ENCODE measurements around the gene NLRC5.
"Not testable (repeated sequence)": the region's sequence is repeated elsewhere in the genome, so short reads cannot be mapped to it uniquely, and the experiment has no call there.

Gene NLRC5

DNA sequence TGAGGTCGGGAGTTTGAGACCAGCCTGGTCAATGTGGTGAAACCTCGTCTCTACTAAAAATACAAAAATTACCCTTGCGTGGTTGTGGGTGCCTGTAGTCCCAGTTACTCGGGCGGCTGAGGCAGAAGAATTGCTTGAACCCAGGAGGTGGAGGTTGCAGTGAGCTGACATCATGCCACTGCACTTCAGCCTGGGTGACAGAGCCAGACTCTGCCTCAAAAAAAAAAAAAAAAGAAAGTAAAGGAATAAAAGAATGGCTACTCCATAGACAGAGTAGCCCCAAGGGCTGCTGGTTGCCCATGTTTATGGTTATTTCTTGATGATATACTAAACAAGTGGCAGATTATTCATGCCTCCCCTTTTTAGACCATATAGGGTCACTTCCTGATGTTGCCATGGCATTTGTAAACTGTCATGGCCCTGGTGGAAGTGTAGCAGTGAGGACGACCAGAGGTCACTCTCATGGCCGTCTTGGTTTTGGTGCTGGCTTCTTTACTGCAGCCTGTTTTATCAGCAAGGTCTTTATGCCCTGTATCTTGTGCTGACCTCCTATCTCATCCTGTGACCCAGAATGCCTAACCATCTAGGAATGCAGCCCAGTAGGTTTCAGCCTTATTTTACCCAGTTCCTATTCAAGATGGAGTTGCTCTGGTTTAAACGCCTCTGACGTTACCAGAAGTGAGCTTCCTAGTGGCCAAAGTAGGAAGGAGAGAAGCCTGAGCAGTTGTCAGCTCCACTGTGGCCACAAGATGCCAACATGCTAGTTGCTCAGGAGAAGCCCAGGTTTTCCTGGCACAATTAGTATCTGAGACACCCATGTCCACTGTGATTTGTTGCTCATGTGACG is 120.1 kb downstream of the NLRC5 start:
- not testable (repeated sequence) for DNase-seq (ENCODE audit: low spot score in 2 of 2); ATAC-seq; H3K9me3 Mint-ChIP-seq; H3K4me3 Mint-ChIP-seq; H3K27ac Mint-ChIP-seq; H3K36me3 Mint-ChIP-seq
- peaks cover 19% of the 10 kb centered on the region for H3K4me1 Mint-ChIP-seq

DNA sequence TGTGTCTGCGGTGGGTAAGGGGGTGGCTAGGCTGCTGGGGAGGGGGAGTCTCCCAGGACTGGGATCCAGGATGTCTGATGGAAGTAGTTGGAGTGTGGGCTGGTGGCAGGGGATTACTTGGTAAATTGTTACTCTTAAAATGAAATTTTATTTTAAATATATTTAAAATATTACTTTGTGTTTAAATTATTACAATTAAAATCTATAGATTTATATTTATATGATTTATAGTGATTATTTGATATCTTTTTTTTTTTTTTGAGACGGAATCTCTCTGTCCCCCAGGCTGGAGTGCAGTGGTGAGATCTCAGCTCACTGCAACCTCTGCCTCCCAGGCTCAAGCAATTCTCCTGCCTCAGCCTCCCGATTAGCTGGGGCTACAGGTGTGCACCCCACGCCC is 121.6 kb downstream of the NLRC5 start:
- ATAC-seq (no peak), DNase-seq (ENCODE audit: low spot score in 2 of 2) (no peak)
- no peak overlapping the region for H3K4me3 Mint-ChIP-seq
- H3K36me3 Mint-ChIP-seq: no peaks in the 10 kb centered on the region
- H3K9me3 Mint-ChIP-seq: no peaks in the 10 kb centered on the region
- no peak overlapping the region for H3K27ac Mint-ChIP-seq
- peaks cover 10% of the 10 kb centered on the region for H3K4me1 Mint-ChIP-seq

DNA sequence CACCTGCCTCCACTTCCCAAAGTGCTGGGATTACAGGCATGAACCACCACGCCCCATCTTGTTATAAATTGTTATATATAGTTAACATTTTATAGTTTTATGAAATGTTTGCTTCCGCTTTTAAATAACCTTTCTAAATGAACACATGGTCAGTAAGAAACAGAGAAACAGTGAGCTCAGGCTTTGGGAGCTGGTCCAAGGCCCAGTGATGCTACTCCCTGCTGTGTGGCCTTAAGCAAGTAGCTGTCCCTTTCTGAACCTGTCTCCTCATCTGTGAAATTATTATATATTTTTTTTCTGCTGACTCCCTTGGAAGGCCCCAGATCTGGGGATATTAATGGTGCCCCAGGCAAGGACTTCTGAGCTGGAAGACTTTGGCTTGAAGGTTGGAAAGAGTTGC is 122.1 kb downstream of the NLRC5 start:
- Mint-ChIP-seq H3K27ac (no peak overlapping the region), H3K9me3 (no peaks in the 10 kb centered on the region), H3K36me3 (no peaks in the 10 kb centered on the region), H3K4me3 (no peak overlapping the region), H3K4me1 (peaks cover 5% of the 10 kb centered on the region)
- no peak for DNase-seq (ENCODE audit: low spot score in 2 of 2)
- no peak for ATAC-seq

DNA sequence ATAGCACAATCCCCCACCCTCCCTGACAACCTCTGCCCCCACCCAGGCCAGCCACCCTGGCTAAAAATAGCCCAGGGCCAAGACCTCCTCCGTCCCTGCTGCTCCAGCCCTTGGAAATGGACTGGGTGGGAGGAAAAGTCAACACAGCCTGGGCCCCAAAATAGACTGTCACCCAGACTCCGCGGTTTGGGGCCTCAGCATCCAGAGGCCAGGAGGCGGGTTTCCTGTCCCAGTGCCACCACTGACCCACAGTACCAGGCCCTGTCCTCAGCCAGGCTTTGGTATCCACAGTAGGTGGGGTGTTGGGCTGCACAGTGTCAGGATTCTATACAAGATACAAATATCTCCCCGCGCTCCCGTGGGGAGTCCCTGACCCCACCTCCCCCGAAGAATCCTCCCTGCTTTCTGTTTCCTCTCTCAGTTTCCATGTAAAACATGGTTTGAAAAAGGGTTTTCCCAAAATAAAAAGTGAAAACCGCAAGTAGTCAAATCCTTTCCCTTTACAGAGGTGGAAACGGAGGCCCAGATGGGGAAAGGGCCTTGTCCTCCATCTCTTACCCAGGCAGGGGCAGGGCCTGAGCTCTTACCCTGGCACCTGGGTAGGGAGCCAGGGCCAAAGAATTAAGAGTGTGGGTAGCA is 123.2 kb downstream of the NLRC5 start:
- ATAC-seq: no peak
- no peaks in the 10 kb centered on the region for H3K9me3 Mint-ChIP-seq
- H3K36me3 Mint-ChIP-seq: no peaks in the 10 kb centered on the region
- H3K4me3 Mint-ChIP-seq: no peak overlapping the region
- DNase-seq (ENCODE audit: low spot score in 2 of 2): no peak
- peak overlapping the region; percentile 34 for H3K27ac Mint-ChIP-seq
- H3K4me1 Mint-ChIP-seq: no peaks in the 10 kb centered on the region

DNA sequence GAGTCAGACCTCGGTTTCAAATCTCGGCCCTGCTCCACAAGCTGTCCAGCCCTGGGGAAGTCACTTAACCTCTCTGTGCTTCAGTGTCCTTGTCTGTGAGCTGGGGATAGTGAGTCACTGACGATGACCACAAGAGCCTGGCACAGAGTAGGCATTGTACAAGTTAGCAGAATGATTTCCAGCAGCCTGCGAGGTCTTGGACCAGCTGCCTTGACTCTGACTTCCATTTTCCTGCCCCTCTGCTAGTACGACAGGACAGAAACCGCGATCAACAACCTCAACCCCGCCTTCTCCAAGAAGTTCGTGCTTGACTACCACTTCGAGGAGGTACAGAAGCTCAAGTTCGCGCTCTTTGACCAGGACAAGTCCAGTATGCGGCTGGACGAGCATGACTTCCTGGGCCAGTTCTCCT is 123.7 kb downstream of the NLRC5 start:
- Mint-ChIP-seq H3K4me3 (no peak overlapping the region), H3K4me1 (peaks cover 5% of the 10 kb centered on the region), H3K9me3 (no peaks in the 10 kb centered on the region), H3K27ac (peak overlapping the region; percentile 34), H3K36me3 (no peaks in the 10 kb centered on the region)
- ATAC-seq (peak; percentile 31), DNase-seq (ENCODE audit: low spot score in 2 of 2) (no peak)

DNA sequence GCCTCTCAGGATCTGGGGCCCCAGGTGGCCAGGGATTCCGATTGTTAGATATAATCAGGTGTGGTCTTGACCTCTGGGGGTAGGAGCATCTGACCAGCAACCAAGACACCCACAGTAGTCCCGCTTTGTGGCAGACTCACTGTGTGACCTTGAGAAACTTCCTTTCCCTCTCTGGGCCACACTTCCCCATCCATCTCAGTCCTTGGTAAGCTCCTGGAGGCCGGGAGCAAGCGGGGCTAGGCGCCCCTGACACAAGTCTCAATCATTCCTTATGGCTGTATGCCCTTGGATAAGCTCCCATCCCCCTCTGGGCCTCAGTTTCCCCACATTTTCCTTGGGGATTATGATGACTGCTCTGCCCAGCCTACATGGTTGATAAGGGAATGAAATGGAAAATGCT is 124.3 kb downstream of the NLRC5 start:
- peak overlapping the region; percentile 12 for H3K27ac Mint-ChIP-seq
- no peaks in the 10 kb centered on the region for H3K36me3 Mint-ChIP-seq
- no peak for DNase-seq (ENCODE audit: low spot score in 2 of 2)
- H3K9me3 Mint-ChIP-seq: no peaks in the 10 kb centered on the region
- H3K4me1 Mint-ChIP-seq: peaks cover 6% of the 10 kb centered on the region
- no peak overlapping the region for H3K4me3 Mint-ChIP-seq
- no peak for ATAC-seq

DNA sequence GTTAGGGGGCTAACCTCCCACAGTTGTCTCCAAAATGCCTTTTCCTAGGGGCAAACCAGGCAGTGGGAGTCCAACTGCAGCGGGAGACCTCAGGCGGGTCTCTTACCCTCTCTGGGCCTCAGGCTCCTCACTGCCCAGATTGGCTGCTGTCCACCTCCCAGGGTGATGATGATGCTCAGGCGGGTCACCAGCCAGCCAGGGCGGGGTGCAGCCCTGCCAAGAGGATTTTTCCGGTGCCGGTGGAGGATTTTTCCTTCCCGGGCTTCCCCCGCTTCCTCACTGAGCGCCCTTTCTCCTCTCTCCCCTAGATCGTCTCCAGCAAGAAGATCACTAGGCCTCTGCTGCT is 125.8 kb downstream of the NLRC5 start:
- Mint-ChIP-seq H3K4me1 (peaks cover 6% of the 10 kb centered on the region), H3K9me3 (no peaks in the 10 kb centered on the region), H3K4me3 (no peak overlapping the region), H3K36me3 (no peaks in the 10 kb centered on the region), H3K27ac (no peak overlapping the region)
- no peak for ATAC-seq
- no peak for DNase-seq (ENCODE audit: low spot score in 2 of 2)

DNA sequence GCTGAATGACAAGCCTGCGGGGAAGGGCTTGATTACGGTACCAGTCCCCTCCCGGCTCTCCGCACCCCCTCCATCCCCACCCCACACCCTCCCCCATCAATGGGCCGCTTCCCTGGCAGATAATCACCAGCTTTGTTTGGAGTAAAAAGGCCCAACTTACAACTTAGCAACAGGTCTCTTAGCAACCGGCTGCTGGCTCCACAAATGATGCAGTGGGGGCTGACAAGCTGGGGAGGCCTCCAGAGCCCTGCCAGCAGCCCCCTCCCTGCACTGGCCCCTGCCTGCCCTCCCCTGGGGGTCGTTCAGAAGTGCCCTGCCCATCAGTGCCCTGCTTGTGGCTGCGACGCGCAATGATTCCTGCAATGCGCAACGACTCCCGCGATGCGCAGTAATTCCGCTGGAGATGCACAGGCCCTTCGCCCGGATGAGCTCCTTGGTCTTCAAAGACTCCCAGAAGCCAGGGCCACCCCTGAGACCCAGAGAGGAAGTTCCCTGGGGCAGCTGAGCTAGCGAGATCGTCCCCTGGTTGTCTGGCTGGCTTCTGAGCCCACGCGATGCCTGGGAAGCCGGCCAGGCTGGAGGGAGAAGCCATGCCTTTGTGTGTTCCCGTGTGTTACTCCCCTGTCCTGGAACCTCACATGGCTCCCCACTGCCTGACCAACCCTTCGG is 126.3 kb downstream of the NLRC5 start:
- ATAC-seq (no peak), DNase-seq (ENCODE audit: low spot score in 2 of 2) (no peak)
- H3K4me1 Mint-ChIP-seq: peaks cover 6% of the 10 kb centered on the region
- H3K4me3 Mint-ChIP-seq: no peak overlapping the region
- H3K27ac Mint-ChIP-seq: no peak overlapping the region
- H3K36me3 Mint-ChIP-seq: no peaks in the 10 kb centered on the region
- H3K9me3 Mint-ChIP-seq: no peaks in the 10 kb centered on the region

DNA sequence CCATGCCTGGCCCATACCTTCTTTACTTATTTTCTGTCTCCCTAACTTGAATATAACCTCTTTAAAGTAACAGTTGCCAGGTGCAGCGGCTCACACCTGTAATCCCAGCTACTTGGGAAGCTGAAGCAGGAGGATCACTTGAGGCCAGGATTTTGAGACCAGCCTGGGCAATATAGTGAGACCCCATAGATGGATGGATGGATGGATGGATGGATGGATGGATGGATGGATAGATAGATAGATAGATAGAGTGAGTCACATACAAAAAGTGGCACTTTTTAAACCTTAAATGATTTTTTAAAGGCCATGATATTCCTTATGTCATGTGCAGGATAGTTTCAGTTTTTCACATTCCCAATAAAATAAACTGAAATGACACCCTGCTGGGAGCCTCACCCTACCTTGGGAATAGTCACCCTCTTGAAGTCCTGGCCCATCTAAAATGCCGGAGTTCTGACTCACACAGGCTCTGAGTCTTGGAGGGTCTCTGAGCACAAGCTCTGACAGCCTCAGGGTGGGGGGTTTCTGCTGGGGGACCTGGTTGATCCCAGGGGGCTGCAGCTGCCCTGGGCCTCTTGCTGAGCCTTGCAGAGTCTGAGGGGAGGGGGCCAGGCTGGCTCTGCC is 129.2 kb downstream of the NLRC5 start:
- Mint-ChIP-seq H3K36me3 (peaks cover 6% of the 10 kb centered on the region), H3K27ac (no peak overlapping the region), H3K4me3 (no peak overlapping the region), H3K4me1 (peaks cover 12% of the 10 kb centered on the region), H3K9me3 (no peaks in the 10 kb centered on the region)
- DNase-seq (ENCODE audit: low spot score in 2 of 2) (no peak), ATAC-seq (no peak)

DNA sequence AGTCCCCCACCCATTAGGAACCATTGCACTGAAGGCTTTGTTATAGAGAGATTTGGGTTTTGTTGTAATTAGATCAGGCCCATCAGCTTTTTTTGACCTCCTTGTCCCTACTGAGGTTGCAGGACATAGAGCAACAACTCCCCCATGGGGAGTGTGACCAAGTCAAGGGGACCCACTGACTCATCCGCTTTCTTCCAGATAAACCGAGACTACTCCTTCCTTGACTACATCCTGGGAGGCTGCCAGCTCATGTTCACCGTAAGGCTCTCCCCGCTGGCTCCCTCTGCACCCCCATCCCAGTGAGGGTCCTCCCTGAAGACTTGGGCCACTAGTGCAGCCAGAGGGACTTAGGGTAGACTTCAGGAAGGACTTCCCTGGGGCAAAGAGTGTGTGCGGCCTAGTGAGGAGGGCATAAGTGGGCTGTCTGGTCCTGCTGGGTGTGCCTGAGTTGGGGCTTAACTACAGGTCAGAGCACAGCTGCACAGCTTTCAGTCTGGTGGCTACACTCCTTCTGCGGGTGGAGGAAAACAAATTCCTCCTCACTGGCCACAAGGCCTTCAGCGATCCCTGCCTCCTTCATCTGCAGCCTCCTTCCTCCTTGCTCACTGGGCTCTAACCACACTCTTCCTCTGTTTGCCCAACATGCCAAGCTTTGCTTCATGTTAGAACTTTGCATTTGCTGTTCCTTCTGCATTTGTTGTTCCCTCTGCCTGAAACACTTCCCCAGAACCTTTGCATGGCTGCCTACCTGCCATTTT is 134.0 kb downstream of the NLRC5 start:
- Mint-ChIP-seq H3K9me3 (no peaks in the 10 kb centered on the region), H3K27ac (peak overlapping the region; percentile 54), H3K36me3 (peaks cover 6% of the 10 kb centered on the region), H3K4me3 (no peak overlapping the region), H3K4me1 (peaks cover 52% of the 10 kb centered on the region)
- DNase-seq (ENCODE audit: low spot score in 2 of 2): no peak
- ATAC-seq: no peak

DNA sequence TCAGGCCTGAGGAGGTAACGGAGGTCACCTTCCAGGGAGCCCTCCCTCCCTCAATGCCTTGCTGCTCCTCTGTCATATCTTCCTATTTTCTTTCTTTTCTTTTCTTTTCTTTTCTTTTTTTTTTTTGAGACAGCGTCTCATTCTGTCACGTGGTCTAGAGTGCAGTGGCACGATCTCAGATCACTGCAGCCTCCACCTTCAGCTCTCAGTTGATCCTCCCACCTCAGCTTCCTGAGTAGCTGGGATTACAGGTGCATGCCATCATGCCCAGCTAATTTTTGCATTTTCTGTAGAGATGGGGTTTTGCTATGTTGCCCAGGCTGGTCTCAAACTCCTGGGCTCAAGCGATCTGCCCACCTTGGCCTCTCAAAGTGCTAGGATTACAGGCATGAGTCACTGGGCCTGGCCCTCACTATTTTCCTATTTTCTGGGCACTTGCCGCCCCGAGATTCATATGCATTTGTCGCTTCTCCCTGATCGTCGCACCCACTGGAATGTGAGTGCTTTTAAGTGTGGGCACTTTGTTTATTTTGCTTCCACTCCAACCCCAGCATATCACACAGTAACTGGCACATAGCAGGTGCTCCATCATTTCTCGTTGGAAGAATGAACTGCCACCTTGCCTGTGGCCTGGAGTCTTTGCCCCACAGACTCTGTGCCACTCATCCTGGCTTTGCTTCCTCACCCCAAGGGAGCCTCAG is 134.8 kb downstream of the NLRC5 start:
- Mint-ChIP-seq H3K9me3 (no peaks in the 10 kb centered on the region), H3K36me3 (peaks cover 6% of the 10 kb centered on the region), H3K4me3 (no peak overlapping the region), H3K4me1 (peaks cover 59% of the 10 kb centered on the region), H3K27ac (peak overlapping the region; percentile 54)
- ATAC-seq: no peak
- DNase-seq (ENCODE audit: low spot score in 2 of 2): no peak

DNA sequence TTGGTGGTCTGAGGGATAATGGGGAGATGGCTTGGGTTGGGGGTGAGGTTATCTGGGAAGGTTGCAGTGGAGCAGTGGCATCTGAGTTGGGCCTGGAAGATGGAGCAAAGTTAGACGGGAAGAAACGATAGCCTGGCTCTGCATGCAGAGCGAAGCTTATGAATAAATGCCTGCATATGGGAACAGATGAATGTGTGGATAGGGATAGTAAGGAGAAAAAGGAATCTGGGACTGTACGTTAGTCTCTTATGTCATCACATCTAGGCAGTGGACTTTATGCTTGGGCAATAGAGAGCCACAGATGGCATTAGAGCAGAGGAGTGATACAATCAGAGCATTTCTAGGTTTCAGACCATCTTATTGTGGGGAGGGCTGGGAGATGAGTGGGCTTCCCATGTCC is 136.0 kb downstream of the NLRC5 start:
- H3K9me3 Mint-ChIP-seq: no peaks in the 10 kb centered on the region
- ATAC-seq (no peak), DNase-seq (ENCODE audit: low spot score in 2 of 2) (no peak)
- H3K27ac Mint-ChIP-seq: no peak overlapping the region
- peaks cover 6% of the 10 kb centered on the region for H3K36me3 Mint-ChIP-seq
- H3K4me1 Mint-ChIP-seq: peaks cover 71% of the 10 kb centered on the region
- no peak overlapping the region for H3K4me3 Mint-ChIP-seq

DNA sequence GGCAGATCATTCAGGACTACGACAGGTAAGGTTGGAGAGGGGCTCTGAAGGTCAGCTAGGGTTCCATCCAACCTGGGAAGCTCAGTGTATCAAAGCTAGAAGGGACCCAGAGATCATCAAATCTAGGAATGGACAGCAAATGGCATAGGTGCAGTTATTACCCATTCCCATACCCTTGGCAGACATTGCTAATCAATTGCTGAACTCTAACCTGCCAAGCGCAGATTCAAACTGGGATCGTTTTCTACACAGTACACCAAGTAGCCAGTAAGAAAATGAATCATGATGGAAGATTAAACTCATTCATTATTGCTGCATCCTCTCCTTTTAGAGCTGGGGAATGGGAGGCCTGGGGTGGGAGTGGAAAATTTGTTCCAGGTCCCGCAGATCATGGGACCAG is 136.6 kb downstream of the NLRC5 start:
- no peaks in the 10 kb centered on the region for H3K9me3 Mint-ChIP-seq
- peaks cover 6% of the 10 kb centered on the region for H3K36me3 Mint-ChIP-seq
- peak overlapping the region; percentile 89 for H3K27ac Mint-ChIP-seq
- ATAC-seq (no peak), DNase-seq (ENCODE audit: low spot score in 2 of 2) (no peak)
- peaks cover 77% of the 10 kb centered on the region for H3K4me1 Mint-ChIP-seq
- no peak overlapping the region for H3K4me3 Mint-ChIP-seq

DNA sequence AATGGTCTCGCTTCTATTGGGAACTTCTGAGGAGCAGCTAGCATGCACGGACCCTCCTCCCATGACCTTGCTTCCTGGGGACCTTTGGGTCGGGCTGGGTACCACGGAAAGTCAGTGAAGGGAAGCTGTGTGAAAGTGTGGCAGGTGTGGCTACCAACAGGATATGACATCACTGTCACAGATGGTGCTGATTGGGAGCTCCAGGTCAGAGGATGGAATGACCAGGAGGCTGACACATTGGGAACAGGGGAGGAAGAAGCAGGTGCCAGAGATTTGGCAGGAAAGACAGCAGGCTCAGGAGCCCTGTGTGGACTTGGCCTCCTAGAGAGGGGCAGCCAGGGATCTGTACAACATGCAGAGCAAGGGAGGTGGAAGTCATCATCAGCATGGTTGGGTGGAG is 137.1 kb downstream of the NLRC5 start:
- Mint-ChIP-seq H3K4me1 (peaks cover 80% of the 10 kb centered on the region), H3K4me3 (no peak overlapping the region), H3K36me3 (peaks cover 2% of the 10 kb centered on the region), H3K27ac (peak overlapping the region; percentile 89), H3K9me3 (no peaks in the 10 kb centered on the region)
- DNase-seq (ENCODE audit: low spot score in 2 of 2): no peak
- ATAC-seq: no peak

All from stimulated activated effector memory CD8-positive, alpha-beta T cell treated with anti-CD3 and anti-CD28 coated beads, Interleukin-12 subunit alpha, Interleukin-12 subunit beta, amount 100 ng/mL, for 72 hours (primary cell).